M059J (cell line): ENCODE measurements around the gene VAPA. TPM values are rescaled to one million over a fixed set of nuclear protein-coding genes. Genes with fewer than 3 reads are reported as not detected.

ENCODE experiments used
- DNase-seq: peaks from one replicate; pipeline ENCODE4 v3.0.0-alpha.2; 2012; ENCODE audit warnings: low read depth
- total RNA-seq: library from RNA; depleted of rRNA; stranded (reverse); fragments of >200 nt; shearing (Covaris generic); gene quantifications from 2 replicates; pipeline ENCODE4 v1.2.3, GENCODE V29; 2014; rRNA removed

VAPA gene
- total RNA-seq, result 364 and 425 TPM in 2 replicates

- DNase-seq, result peak; percentile 94
Observed at GRCh38 chr18:9913526-9914333, at the start of gene VAPA. Gene VAPA (plus strand): TSS chr18:9914016. CDS start chr18:9914257, 241 bp downstream.

GRCh38 chr18:9865764-9866490 lies 47.9 kb upstream of the VAPA start:
- DNase-seq, result no peak

- DNase-seq, result no peak
Observed at GRCh38 chr18:9866627-9867026, 47.2 kb upstream of the VAPA start.

GRCh38 chr18:9867071-9867594 lies 46.7 kb upstream of the VAPA start:
- peak; percentile 64 for DNase-seq

GRCh38 chr18:9868857-9869714 lies 44.7 kb upstream of the VAPA start:
- DNase-seq, result peak; percentile 22

- peak; percentile 91 for DNase-seq
Observed at GRCh38 chr18:9869715-9870430, 43.9 kb upstream of the VAPA start.

GRCh38 chr18:9870431-9871008 lies 43.3 kb upstream of the VAPA start:
- DNase-seq, result no peak

GRCh38 chr18:9871244-9871746 lies 42.5 kb upstream of the VAPA start:
- no peak for DNase-seq

- DNase-seq, result no peak
Observed at GRCh38 chr18:9872823-9873222, 41.0 kb upstream of the VAPA start.

GRCh38 chr18:9874728-9875127 lies 39.1 kb upstream of the VAPA start:
- DNase-seq, result no peak

- DNase-seq, result no peak
Observed at GRCh38 chr18:9876212-9876866, 37.5 kb upstream of the VAPA start.

- DNase-seq, result peak; percentile 89
Observed at GRCh38 chr18:9876867-9877654, 36.8 kb upstream of the VAPA start.

GRCh38 chr18:9877655-9878014 lies 36.2 kb upstream of the VAPA start:
- no peak for DNase-seq

GRCh38 chr18:9878095-9878494 lies 35.7 kb upstream of the VAPA start:
- no peak for DNase-seq

GRCh38 chr18:9878783-9879242 lies 35.0 kb upstream of the VAPA start:
- DNase-seq, result no peak

- DNase-seq, result no peak
Observed at GRCh38 chr18:9884090-9884489, 29.7 kb upstream of the VAPA start.

GRCh38 chr18:9884532-9885140 lies 29.2 kb upstream of the VAPA start:
- no peak for DNase-seq

GRCh38 chr18:9885170-9886004 lies 28.4 kb upstream of the VAPA start, which contains the start of gene TXNDC2:
Gene TXNDC2 (plus strand): TSS chr18:9885973. CDS start chr18:9886681, 708 bp downstream.
- no peak for DNase-seq
